HG02678 (cell line): ENCODE results near the gene AATF.

Source experiments
- ATAC-seq: cut with Tn5 transposase; IDR thresholded peaks from one replicate; pipeline ENCODE4 v1.9.1; 2021; ENCODE audit warnings: mild to moderate bottlenecking, moderate library complexity; ENCODE audit not compliant: unreplicated experiment

Gene AATF

DNA sequence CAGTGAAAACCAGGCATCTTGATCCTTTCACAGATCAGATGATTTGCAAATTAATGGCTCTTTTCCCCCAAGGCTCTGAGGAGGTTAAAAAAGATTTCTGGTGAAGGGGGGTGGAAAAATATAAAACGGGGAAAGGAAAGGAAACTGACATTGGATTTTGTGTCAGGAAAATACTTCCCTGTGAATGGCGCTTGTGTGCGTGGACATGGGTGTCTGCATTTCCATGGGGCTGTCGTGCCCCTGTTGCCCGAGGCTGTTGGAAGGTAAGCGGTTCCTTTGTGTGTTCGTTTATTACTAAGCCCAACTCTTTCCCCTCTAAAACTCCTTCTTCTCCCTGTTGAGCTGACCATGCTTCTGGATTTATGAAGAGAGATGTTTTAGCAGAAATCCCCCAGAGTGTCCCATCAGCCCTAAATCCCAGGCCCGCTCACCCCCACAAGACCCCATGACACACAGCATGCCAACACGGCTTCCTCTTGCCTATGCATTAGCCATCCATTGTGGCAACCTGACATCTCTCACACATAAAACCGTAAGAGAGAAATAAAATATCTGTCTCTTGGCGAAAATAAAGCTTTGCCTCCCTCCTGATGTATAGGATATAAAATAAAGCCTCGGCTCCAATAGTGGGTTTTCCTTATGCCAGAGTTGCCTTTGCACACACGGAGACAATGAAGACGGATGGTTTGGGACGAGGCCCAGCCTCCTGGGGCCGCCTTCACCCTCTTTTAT, 18.7 kb upstream of the AATF start:
- no peak for ATAC-seq

DNA sequence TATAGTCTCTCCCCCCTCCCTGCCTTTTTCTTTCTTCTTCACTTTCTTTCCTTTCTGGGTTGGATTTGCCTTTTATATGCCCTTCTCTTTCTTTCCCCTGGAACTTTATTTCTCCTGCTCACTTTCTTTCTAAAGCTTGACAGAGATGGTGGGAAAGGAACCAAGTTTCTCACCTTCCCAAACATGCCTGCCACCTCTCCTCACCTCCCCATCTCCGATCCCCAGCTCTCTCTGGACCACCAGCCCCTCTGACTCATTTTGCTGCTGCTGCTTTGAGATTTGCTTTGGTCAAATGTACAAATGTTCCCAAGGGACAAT, 18.2 kb upstream of the AATF start:
- no peak for ATAC-seq

DNA sequence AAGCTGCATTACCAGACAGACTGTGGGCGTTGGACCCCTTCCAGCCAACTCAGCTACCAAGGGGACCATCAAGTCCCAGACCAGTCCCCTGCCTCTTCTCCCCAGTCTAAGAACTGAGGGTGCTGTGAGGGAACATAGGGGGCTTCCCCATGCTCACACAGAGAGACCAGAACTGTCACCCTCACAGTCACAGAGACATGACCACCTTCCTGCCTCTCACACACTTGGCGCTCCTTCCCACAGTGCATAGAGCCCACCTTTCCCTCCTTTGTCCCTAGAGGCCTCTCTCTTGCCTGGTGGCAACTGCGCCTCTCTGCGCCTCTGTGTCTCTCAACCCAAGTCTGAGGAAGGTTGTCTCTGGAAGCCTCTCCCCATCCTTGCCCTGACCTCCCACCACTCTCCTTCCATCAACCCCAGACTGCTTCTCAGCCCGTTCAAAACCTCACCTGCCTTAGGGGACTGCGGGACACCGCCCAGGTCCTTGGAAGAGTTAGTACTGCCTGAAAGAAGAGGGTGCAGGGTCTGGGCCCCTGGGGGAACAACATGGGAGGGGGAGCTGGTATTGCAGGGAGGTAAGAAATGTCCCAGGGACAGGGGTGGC, 17.6 kb upstream of the AATF start:
- ATAC-seq, result no peak

DNA sequence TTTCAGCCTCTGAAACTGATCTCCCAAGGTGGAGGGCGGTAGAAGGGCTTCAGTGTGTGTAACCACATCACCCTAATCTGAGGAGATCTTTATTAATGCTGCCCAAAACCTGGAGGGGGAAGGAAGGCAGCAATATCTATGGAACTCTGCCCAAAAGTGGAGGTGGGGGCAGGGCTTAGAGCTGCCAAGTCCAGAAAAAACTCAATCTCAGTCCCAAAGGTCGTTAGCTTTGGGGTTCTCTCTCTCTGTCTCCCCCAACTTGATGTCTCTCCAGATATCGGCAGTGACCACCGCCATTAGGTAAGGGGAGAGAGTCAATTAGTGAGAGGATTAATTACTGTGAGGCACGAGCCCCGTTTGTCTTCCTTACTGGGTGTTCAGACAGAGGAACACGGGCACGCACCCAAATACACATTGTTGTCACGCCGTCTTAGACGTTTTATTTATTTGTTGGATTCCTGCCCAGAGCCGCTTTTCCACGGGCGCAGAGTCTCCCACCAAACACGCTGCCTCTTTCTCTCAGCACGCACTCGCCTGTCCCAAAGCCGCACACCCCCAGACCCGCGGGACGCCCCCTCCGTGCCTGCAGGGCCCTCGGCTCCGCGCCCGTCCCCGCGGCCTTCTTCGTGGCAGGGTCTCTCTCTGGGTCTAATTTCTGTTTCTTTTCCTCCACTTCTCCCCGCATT, 16.9 kb upstream of the AATF start:
- no peak for ATAC-seq

DNA sequence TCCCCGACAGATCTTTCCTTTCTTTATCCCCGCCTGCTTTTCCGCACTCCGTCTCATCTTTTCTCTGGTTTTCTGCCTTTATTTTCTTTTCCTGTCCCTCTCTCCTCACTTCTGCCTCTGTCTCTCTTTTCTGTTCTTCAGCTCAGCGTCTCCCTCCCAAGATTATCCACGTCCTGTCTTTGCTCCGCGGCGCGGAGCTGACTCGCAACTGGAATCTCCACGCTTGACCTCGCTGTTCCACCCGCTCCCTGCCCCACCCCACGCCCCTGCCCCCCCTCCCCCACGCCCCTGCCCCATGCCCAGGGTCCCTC, 16.4 kb upstream of the AATF start:
- no peak for ATAC-seq

DNA sequence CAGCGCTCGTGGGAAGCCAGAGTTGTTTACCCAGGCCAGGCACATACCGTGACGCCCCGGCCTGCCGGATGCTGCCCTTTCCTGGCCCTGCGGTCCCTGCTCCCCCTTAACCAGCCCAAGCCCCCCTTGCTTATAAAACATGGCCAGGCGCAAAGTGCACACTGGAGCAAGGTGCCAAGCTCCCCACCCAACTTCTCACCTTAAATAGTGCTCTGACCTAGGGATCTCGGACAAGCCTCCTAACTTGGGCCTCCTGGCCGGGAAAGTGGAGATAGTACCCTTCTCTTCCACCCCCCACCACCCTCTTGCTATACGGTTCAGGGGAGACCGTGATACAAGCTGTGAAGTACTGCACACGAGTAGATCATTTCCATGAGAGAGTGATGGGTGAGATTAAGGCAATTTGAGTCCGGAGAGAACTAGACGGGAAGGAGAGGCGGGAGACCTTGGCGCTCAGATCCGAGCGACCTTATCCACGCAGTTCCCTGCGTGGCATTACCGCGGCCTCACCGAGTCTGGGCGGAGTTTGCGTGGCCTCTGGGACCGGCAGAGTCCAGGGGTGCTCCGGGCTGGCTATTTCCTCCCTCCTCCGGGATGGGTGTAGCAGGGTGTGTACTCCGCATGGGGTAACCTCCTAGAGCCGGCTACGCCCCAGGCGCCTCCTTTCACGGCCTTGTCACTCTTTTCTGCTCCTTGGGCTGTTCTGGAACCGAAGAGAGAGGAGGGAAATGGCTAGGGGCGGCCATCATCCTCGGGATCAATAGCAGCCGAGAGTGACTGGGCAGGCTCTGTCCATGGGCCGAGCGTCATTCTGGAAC, 15.9 kb upstream of the AATF start:
- ATAC-seq, result no peak

DNA sequence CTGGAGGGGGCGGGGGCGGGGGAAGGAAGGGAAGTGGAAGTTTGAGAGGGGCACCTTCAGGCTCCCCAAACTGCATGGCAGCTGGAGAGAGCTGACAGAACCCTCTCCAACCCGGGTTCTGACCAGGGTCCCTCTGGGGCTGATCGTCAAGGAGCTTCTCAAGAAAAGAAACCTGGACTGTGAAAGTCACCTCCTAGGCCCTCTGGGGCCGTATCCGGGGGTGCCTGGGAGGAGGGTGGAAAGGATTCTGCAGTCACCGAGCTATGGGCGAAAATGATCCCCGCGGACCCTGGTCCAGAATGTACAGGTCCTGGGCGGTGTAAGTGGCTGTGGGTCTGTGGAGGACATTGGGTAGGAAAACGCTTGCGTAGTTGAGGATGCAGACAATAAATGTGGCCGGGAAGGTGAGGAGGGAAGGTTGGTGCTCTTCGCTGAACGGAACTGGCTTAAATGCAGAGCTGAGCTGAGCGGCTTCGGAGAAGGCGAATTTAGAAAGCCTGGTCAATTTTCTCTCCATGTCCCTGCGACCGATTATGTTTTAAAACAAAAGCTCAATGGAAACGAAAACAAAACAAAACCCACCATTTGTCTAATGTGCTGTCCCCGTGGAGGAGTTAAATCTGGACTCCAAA, 15.1 kb upstream of the AATF start:
- no peak for ATAC-seq

DNA sequence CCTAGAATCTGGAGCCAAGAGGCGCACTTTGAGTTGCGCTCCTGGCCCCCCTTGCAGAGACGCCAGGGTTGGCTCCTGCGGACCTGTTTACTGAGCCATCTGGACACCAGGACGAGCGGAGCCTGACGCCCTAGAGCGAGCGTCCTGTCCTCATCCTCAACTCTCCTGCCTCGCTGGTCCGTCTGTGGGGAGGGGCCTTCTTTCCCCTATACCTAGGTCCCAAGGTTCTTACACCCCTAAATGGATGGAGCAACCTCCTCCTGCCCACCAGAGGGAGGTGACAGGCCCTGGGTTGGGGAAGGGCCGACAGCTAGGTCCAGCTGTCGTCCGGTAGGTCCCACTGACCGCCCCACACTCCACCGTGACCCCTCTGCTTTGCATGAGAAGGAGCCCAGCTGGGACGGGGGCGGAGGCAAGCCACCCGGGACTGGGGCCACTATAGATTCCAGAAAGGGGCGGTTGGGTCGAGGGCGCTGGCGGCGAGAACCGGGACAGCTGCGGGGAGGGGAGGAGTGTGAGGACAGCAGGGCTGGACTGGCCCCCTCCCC, 14.5 kb upstream of the AATF start:
- no peak for ATAC-seq

DNA sequence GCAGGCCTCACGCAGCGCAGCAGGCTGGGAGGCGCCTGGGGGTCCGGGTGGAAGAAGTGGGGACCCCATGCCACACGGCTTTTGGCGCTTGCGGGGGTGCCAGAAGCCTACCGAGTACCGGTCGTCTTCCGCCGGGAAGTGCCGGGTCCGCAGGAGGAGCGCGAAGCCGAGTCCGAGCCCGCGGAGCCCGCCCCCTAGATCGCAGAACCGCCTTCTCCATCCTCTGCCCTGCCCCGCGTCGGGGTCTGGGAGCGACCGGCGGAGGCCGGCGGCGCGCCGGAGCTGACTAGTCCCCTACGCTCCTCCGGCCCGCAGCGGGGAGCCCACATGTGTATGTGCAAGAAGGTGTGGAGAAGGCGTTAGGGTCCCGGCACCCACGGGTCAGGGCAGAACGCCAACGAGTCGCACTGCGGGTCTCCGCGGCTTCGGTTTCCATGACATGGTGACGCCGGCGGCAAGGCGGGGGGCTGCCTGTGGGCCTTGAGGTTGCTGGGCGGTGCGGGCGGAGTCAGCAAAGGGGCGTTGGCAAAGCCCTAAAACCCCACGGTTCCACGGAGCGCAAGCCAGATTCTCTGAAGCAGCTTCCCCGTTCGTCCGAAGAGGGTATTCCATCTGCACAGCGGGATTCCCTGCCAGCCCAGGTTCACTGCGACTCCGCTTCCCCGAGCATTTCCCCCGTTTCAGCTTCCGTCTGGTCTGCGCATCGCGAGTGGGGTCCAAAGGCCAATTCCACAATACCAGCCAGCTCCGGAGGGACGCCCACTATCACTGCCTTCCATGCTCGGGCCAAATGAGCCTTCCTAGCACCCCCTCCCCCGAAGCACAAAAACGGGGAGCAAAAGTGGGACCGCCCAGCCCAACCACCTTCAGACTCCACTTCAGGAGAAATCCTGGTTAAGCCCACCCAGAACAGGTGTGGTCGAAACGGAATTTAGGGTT, 13.8 kb upstream of the AATF start:
- no peak for ATAC-seq

DNA sequence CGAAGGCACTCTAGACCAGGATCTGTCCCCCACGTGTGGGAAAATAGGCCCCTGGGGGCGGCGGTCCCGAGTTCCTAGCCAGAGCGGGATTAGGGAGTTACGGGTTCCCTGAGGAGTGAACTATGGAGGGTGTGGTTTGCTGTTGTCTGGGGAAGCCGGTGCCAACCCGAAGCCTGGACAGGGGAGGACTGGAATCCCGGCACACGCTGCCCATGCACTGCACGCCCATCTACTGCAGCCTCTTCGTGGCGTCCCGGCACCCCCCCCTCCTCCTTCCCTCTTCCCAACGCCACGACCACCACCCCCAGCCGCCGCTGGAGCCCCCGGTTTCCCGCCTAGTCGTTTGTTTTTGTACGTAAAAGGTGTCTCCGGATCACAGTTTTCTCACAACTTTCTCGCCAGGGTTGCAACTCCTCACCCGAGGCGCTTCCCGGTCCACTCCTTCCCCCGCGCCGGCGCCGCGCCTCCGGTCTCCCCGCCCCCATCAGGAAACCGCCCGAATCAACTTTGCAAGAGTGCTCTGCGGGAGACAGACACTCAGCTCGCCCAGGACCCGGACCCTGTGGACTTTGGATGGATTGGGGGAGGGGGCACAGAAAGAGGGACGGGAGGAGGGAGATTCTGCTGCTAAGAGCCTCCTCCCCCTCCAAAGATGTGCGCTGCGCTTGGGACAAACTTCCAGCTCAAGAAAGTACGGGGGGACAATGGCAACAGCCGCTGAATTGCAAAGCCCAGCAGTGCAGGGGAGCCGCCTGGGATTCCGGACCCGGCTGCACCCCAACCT, 12.9 kb upstream of the AATF start:
- no peak for ATAC-seq

DNA sequence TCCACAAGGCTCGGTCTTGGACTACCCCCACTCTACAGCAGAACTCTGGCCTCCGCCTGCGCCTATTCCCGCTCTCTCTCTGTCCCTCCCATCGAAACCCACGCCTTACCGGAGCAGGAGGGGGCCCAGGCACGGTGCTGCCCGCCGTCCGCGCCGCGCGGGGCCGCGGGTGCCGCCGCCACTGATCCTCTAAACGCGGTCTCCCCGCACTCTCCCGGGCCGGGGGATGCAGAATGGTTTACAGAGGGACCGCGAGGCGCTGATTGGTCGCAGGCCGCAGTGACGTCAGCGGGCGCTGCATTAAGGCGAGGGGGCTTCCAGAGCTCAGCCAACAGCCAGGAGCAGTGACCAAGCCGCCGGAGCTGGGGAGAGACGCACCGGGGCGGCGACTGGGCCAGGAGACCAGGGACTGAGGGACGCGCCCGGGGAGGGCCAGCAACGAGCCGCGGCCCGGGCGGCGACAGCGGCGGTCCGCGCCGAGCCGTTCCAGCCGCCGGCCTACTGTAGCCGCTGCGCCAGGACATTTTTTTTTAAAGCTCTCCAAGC, 12.2 kb upstream of the AATF start:
- no peak for ATAC-seq

DNA sequence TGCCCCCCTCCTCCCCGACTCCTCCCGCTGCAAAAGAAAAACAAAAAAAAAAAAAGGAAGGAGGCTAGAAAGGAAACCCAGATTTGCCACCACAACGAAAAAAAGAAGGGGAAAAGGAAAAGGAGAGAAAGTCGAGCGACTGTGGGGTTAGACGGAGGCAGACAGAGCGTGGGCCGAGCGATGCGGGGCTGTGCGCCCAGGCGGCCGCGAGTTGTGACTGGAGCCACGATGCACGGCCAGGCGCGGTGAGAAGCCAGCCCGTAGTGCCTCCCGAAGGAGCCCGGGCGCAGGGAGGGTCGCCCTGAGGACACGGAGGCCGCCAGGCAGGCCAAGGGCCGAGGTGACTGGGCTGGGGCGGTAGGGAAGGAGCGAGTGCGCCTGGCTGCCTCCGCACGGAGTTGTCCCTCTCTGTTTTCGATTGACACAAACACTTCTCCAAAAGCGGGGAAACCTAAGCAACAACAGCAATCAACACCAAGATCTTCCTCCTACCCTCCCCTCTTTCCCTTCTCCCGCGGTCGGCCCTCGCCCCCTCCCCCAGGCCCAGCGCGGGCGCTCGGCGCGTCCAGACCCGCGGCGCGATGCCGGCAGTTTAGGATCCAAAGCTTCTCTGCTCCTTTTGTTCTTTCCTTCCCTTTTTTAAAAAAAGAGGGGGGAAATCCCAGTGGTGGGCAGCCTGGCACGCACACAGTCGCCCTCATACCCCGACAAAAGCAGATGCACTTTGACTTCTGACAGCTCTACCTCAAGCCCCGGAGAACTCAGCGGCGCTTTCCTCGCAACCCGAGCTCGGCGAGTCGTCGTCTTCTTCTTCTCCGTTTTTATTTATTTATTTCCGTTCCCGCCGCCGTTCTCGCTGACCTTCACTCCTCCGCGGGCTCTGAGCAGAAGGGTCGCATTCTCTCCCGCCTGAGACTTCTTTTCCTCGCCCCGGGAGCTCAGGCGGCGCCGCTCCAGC, 11.5 kb upstream of the AATF start, which contains the start of gene LHX1:
Gene LHX1, plus strand, starts transcription at position 475 of the 958 bp plus-strand sequence. CDS start 723 bp downstream, outside the sequence.
- ATAC-seq, result no peak

DNA sequence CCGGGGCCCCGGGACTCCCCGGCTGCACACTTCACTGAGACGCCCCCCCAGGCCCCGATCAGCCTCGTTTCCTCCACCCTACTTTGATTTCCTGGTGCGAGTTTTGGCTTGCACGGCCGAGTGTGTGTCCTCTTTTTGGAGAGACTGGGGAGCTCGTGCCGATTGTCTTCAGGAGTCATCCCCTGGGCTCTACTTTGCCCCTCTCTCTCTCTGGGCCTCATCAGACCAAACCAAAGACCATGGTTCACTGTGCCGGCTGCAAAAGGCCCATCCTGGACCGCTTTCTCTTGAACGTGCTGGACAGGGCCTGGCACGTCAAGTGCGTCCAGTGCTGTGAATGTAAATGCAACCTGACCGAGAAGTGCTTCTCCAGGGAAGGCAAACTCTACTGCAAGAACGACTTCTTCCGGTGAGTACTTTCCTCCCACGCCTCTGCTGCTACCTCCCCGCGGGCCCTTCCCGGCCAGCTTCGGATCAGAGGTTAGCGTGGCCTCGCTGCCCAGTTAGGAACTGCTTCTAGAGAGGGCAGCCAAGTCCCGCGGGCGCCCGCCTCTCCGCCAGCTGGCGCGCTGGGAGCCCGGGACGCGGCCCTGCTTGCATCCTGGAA, 10.7 kb upstream of the AATF start:
- no peak for ATAC-seq

DNA sequence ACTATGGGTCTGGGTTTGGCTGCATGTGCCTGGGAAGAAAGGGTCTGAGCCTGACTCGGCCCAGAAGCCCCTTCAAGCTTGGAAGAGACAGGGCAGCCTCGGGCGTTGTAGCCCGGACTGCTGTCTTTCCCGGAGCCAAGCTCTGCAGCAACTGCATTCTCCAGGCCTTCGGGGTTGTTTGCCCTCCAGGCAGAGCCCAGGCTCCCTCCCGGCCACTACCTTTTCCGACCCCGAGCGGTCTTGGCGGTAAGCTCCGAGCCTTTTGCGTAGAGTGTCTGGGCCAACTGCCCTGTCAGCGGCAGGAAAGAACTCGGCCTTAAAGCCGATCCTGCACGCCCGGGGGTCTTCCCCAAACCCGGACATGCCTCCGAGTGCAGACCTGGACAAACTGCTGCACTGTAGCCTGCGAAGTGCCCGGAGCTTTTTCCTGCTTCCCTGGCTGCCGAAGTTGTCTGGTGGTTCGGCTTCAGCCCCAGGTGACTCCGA, 10.1 kb upstream of the AATF start:
- ATAC-seq, result no peak

DNA sequence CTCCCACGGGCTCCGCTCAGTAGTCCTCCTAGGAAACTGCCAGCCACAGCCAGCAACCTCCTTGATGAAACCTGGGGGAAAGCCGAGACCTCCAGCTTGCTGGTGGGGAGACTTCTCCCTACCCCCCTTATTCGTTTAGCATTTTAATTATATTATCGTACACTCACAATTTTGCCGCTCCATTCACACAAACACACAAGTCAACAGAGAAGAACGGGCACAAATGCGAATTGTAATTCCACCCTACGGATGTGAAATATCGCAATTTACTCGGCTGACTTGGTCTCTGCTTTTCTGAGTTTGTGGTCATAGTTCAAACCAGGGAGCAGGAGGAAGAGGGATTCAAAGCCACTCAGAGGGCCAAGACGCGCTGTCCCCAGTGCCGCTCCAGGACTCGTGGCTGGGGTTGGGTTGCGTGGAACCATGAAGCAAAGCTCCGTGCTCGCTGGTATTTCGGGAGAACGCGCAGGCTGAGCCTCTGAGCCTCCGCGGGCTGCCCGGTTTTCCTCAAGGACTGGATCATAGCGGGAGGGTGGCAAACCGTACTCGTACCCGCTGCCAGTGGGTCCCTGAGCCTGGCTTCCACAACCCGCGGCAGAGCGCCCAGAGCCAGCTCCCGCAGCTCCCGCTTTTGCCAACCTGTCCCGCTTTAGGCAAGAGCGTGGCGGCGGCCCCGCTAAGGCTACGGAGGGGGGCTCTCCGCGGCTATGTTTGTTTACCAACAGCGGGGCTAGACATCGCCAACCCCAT, 9.5 kb upstream of the AATF start:
- no peak for ATAC-seq

DNA sequence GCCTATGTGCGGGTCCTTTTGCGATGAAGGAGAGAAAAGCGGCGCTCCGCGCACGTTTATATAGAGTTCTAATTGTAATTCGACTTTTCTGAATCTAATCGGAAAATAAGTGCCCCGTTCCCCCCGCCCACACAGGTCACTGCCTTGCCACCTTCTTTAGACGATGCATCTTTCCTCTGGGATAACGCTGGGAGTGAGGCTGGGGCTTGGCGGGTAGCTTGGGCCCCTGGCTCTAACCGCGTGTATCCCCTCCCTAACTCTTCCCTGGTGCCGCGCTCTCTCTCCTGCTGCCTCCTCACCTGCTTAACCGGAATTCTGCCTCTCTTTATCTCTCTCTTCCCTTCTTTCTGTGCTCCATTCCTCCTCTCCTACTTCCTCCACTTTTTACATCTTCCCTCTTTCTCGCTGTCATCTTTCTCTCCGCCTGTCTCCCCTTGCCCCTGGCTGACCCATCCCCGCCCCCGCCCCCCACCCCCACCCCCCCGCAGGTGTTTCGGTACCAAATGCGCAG, 8.9 kb upstream of the AATF start:
- ATAC-seq, result no peak
